SK-N-DZ (cell line): Measurements from ENCODE around the gene DENND1A.
A peak's percentile ranks its signal among the peaks of the same experiment; 100 is the strongest.
"Not testable (repeated sequence)": the region's sequence is repeated elsewhere in the genome, so short reads cannot be mapped to it uniquely, and the experiment has no call there.

Experiments
- DNase-seq: peaks from one replicate; pipeline ENCODE4 v3.0.0-alpha.2; 2015; ENCODE audit warnings: low spot score

The DENND1A gene

DNA sequence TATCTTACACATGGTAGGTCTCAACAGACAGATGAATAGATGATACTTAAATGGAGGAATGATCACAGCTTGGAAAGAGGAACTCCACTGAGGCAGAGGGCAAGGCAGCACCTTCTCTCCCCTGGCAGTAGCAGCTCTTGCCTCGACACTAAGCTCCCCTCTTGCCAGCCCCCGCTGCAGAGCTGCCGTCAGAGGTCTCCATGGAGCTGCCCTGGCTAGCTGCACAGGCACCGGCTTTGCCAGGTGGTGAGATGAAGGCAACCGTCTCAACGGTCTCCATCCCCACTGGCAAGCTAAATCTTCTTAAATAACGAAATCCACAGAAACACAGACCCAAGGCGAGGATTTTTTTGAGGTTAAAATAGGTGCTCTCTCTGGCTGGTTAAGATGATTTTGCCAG lies 492.7 kb downstream of the DENND1A start:
- no peak for DNase-seq

DNA sequence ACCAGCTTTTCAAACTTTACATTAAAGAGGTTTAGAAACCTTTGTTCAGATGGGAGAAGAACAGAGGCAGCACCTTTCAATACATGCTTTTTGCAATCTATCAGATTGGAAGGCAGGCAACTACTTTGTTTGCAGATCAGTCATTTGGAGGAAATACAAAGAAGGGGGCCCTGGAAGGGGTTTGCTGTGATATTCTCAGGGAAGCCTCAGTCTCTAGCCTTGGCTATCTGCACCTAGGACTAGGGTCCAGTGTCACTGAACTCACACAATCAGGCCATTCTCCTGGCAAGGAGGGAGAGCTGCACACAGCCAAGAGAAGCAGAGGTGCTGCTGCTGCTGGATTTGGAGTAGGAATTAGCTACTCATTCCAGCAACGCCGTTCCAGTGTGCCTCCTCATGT lies 494.5 kb downstream of the DENND1A start:
- DNase-seq: no peak

- DNase-seq: peak; percentile 37
Observed at GRCh38 chr9:123434619-123435240, 495.2 kb downstream of the DENND1A start.

DNA sequence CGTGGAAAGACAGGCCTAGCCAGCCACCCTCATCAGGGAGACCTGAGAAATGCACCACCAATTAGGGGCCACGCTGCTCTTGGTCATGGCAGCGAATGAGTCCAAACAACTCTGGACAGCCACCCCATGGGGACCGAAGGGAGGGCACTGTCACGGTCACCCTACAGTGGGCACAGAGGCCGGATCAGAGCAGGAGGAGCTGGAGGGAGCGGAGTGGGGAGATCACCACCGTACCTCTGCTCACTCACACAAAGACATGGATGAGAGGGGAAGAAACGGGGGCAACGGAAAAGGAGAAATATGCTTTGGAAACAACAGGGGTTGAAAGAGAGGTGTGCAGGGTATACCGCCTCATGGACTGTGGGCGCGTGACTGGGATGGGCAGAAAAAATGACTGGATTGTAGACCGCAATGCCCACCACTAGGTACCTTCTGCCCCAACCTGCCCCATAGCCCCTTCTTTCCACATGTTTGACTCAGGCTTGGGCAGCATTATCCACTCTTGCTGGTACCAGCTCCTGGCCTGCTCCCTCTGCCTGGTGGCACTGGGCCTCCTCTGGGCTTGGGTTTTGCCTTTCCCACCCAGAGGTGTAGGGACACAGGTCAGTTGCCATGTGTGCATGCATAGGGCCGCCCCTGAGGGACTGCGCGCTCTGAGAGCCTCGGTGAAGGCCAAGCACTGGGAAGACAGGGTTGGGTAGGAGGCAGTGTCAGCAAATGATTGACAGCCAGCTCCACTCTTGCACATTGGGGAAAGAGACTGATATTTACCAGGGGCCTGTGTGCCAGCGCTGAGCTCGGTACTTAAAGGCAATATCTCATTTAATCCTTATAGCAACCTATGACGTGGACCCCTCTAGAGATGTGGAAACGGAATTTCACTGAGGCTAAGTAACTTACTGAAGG lies 497.3 kb downstream of the DENND1A start:
- no peak for DNase-seq

GRCh38 chr9:123431581-123431980 lies 498.3 kb downstream of the DENND1A start:
- DNase-seq: no peak

GRCh38 chr9:123428450-123428849 lies 501.5 kb downstream of the DENND1A start:
- DNase-seq: not testable (repeated sequence)

DNA sequence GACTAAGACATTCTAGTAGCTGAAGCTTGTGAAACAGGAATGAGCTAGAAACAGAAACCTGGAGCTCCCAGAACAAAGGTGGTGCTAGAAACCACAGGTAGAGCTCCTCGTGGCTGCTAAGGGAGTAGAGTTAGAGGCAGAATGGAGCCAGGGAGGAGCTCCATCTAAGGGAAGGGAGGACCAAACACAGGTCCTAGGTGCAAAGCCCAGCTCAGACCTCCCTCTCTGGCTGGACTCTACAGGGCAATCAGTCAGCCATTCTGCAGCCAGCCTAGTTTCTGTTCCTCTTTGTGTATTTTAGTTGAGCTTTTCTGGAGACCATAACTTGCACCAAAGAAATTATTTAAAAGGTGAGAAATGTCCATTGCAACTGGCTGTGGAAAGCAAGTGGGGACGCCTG lies 503.5 kb downstream of the DENND1A start:
- no peak for DNase-seq

- DNase-seq: no peak
Observed at GRCh38 chr9:123425836-123426365, 504.0 kb downstream of the DENND1A start.

GRCh38 chr9:123425261-123425821 lies 504.6 kb downstream of the DENND1A start:
- DNase-seq: no peak

DNA sequence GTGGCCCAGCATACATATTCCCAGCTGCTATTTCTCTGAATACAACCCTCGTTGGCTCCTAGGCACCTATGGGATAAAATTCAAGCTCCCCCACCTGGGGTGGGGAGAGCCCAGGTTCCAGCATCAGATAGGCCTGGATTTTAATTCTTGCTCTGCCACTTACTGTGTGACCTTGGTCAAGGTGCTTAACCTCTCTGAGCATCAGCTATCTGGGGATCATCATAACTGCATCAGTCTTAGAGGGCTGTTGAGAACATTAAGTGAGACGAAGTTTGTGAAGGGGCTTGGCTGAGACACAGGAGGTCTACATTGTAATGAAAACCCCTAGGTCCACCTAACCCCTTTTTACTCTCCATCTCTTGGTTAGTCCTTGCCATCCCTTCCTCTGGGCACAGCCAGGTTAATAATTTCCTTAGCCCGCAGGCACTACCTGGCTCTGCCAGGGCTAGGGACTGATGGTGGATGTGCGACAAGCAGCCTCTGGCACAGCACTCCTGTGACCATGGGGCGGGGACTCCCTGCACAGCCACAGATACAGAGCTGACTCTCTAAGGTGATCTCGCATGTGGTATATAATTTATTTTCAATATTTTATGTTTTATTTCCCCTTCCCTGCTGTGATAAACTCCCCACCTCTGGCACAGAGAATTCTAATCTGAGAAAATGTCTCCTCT lies 505.2 kb downstream of the DENND1A start:
- no peak for DNase-seq

DNA sequence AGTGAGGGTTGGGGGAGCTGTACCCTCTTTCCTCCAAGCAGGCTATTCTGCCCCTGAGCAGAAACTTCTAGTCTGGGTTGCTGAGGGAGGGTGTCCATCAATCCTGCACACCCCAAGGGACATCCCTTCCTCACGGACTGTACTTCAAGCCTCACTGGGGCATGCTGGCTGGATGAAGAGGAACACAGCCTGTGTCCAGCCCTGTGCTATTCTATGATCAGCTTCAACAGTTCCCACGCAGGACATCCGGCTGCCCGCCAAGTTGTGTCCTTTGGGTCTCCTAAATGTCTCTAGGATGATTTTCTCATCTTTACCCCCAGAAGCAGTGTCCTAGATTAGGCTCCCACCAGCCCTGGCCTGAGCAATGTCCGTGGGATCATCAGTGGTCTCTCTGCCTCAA lies 505.8 kb downstream of the DENND1A start:
- DNase-seq: no peak

DNA sequence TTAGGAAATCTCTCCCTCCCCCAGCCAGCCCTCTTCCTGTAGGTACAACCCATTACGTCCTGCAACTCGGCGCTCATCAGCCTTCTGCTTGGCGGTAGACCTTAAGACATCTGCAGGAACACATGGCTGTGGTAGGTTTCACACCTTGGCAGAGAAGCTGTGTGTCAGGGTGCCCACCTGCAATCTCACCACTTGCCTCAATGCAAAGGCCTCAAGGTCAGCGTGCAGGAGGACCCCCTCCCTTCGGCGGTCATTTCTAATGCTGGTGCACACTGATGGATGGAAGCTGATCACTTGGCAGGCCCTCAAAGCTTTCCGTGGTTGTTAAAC lies 506.6 kb downstream of the DENND1A start:
- no peak for DNase-seq

GRCh38 chr9:123422635-123423310 lies 507.2 kb downstream of the DENND1A start:
- DNase-seq: no peak

DNA sequence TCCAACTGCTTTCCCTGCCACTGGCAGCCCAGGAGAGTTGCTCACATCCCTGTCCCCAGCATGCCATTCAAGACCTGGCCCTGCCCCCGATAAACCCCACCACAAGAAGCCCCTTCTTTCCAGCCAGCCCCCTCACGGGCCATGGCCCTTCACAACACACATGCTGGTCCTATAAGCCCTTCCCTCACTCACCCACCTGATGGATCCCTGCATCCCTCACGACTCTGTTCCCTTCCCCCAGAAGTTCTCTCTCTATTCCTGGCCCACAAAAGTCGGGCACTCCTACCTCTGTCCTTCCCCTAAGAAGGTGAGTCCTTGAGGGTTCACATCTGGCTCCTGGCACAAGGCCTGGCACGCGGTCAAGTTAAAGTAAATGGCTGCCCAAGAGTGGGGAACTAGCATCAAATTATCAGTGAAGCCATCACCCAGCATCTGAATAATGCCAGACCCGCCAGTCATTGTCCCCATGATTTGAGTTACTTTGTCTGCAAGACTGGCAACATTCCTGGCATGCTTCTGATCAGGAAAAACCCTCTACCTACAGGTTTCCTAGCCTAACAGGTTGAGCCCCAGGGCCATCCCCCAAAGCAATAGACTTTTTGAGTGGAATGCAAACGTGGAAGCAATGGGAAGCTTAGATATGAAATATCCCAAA lies 508.0 kb downstream of the DENND1A start:
- no peak for DNase-seq

DNA sequence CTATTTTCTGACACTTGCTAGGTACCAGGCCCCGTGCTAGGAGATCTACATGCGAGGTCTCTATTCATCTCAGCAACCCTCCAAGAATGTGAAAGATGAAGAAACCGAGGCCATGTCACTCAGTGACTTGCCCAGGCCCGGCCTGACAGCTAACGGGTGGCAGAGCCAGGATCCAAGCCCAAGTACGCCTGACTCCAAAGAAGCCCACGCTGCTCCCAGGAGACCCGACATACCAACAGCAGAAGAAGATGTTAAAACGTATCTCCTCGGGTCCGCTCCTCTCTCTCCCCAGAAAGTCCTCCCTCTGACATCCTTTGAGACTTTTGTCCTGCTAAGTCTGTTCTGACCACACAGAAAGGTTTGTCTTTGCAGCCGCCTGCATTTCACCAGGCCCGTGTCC lies 508.7 kb downstream of the DENND1A start:
- no peak for DNase-seq

GRCh38 chr9:123420592-123421111 lies 509.3 kb downstream of the DENND1A start:
- DNase-seq: no peak

- no peak for DNase-seq
Observed at GRCh38 chr9:123419721-123420591, 510.0 kb downstream of the DENND1A start.

- no peak for DNase-seq
Observed at GRCh38 chr9:123419091-123419490, 510.8 kb downstream of the DENND1A start.

GRCh38 chr9:123418506-123418905 lies 511.4 kb downstream of the DENND1A start:
- DNase-seq: no peak

DNA sequence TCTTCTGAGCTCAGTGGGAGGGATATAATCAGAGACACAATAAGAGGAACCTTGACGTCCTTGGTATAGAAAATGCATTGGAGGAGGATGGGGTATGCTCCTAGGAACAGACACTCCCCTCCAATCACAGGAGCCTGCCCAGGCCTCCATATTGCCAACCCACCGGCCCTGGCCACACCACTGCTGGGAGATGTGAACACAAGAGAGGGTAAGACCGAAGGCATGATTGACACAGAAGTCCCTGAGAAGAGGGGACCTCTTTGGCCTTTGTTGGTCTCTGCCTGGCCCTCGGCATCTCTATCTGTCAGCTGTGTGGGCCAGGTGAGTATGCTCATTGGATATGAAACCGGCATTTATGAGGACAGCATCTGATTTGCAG lies 511.9 kb downstream of the DENND1A start:
- DNase-seq: no peak
